Neural cell (in vitro differentiated cells): ENCODE results near the gene CTDSP2.

Experiments
- CTCF ChIP-seq: fragments of 450-650 bp; IDR thresholded peaks from 2 replicates; pipeline ENCODE4 v1.5.1; 2014; ENCODE audit warnings: antibody characterized with exemption, mild to moderate bottlenecking, moderate library complexity; ENCODE audit not compliant: poor library complexity, severe bottlenecking
- EP300 ChIP-seq: fragments of 450-650 bp; conservative IDR thresholded peaks from 2 replicates; pipeline ENCODE4 v1.6.1; 2014; ENCODE audit warnings: antibody characterized with exemption, mild to moderate bottlenecking, moderate library complexity; ENCODE audit not compliant: poor library complexity, severe bottlenecking
- EZH2 ChIP-seq: fragments of 200-600, 300-800 bp; shearing (Covaris generic), sonication (generic); IDR thresholded peaks from 2 replicates; pipeline ENCODE4 v1.6.1; 2014; ENCODE audit warnings: antibody characterized with exemption, low read length, borderline replicate concordance, mild to moderate bottlenecking; ENCODE audit not compliant: insufficient read depth, poor library complexity, severe bottlenecking
- POLR2AphosphoS5 ChIP-seq: IDR thresholded peaks from 2 replicates; pipeline ENCODE4 v1.6.1; 2012
- TAF1 ChIP-seq: IDR thresholded peaks from 2 replicates; pipeline ENCODE4 v1.6.1; 2012; ENCODE audit warnings: low read depth
- TF ChIP-seq, protein P1 (sequence below): IDR thresholded peaks from 2 replicates; pipeline ENCODE4 v1.6.1; 2012; ENCODE audit warnings: borderline replicate concordance

DNA sequence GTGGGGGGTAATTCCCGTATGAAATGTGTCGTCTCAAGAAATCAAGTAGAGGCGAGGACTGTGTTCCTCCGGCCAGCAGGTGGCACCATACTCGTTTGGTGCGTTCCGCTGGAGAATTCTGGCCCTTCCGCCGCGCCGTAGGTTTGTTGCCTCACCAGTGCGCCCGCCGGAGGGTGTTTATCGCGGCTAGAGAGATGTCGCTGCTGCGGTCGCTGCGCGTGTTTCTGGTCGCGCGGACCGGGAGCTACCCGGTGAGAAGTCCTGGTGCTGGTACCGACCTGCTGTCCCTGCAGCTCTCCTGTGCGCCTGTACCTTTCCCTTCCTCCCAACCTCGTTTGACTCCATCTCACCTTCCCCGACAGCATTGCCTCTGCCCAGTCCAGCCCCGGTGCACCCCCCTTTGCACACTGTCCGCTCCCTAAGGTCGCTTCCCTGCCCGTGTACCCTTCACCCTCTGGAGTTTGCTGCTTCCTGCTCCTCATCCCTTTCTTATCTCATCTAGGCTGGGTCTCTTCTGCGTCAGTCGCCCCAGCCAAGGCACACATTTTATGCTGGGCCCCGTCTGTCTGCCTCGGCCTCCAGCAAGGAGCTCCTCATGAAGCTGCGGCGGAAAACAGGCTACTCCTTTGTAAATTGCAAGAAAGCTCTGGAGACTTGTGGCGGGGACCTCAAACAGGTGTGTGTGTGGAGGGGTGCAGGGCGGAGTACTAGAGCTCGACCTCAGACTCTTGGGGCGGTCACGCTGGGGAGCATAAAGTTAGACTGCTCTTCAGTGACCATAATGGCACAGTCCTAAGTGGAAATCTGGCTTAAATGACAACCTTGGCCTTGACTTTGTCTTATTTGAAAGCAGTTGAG, 63.7 kb downstream of the CTDSP2 start, which contains the start of gene TSFM:
- TF ChIP-seq CTCF (peak; percentile 96), TAF1 (peak; percentile 58), POLR2AphosphoS5 (peak; percentile 84), EP300 (peak; percentile 56), EZH2 (no peak)
- TF ChIP-seq, protein P1, sequence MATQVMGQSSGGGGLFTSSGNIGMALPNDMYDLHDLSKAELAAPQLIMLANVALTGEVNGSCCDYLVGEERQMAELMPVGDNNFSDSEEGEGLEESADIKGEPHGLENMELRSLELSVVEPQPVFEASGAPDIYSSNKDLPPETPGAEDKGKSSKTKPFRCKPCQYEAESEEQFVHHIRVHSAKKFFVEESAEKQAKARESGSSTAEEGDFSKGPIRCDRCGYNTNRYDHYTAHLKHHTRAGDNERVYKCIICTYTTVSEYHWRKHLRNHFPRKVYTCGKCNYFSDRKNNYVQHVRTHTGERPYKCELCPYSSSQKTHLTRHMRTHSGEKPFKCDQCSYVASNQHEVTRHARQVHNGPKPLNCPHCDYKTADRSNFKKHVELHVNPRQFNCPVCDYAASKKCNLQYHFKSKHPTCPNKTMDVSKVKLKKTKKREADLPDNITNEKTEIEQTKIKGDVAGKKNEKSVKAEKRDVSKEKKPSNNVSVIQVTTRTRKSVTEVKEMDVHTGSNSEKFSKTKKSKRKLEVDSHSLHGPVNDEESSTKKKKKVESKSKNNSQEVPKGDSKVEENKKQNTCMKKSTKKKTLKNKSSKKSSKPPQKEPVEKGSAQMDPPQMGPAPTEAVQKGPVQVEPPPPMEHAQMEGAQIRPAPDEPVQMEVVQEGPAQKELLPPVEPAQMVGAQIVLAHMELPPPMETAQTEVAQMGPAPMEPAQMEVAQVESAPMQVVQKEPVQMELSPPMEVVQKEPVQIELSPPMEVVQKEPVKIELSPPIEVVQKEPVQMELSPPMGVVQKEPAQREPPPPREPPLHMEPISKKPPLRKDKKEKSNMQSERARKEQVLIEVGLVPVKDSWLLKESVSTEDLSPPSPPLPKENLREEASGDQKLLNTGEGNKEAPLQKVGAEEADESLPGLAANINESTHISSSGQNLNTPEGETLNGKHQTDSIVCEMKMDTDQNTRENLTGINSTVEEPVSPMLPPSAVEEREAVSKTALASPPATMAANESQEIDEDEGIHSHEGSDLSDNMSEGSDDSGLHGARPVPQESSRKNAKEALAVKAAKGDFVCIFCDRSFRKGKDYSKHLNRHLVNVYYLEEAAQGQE, result peak; percentile 68
